Measurements from ENCODE around the gene SVEP1.

The SVEP1 gene

GRCh38 chr9:110328763-110329162 lies 250.8 kb downstream of the SVEP1 start:
- no peaks in the 10 kb centered on the region for H4K20me1 ChIP-seq (ENCODE audit: insufficient read depth, low read length)
- H3K9ac ChIP-seq (ENCODE audit: low read length): no peak overlapping the region
- H3K27ac ChIP-seq (ENCODE audit: low read depth, low read length, poor library complexity, severe bottlenecking): no peak overlapping the region
- no peak overlapping the region for H3K4me3 ChIP-seq (ENCODE audit: low read depth, low read length, poor library complexity, severe bottlenecking)
- no peaks in the 10 kb centered on the region for H3K9me2 ChIP-seq (ENCODE audit: low read depth, low read length)
- H3K9me3 ChIP-seq (ENCODE audit: low read length): no peaks in the 10 kb centered on the region
- no peak for TF ChIP-seq CTCF (IDR thresholded peaks at IDR 0.05; ENCODE audit: low read length)
- TF ChIP-seq EZH2 (IDR thresholded peaks at IDR 0.05; ENCODE audit: borderline replicate concordance, low read length): no peak
- no peaks in the 10 kb centered on the region for H3K36me3 ChIP-seq (ENCODE audit: insufficient read depth, low read length)
- H2AFZ ChIP-seq (ENCODE audit: low read length): no peak overlapping the region
- no peaks in the 10 kb centered on the region for H3K79me2 ChIP-seq (ENCODE audit: insufficient read depth, low read length)
- no peaks in the 10 kb centered on the region for H3F3A ChIP-seq (ENCODE audit: insufficient read depth, low read length)
- no peaks in the 10 kb centered on the region for H3K4me1 ChIP-seq (ENCODE audit: insufficient read depth, low read length, severe bottlenecking)
- no peak overlapping the region for H3K4me2 ChIP-seq (ENCODE audit: low read length)
- no peaks in the 10 kb centered on the region for H3K27me3 ChIP-seq (ENCODE audit: insufficient read depth, low read length)

- no peaks in the 10 kb centered on the region for H3K9me2 ChIP-seq (ENCODE audit: low read depth, low read length)
- no peak overlapping the region for H2AFZ ChIP-seq (ENCODE audit: low read length)
- H3K79me2 ChIP-seq (ENCODE audit: insufficient read depth, low read length): no peaks in the 10 kb centered on the region
- no peaks in the 10 kb centered on the region for H3K27me3 ChIP-seq (ENCODE audit: insufficient read depth, low read length)
- H3K27ac ChIP-seq (ENCODE audit: low read depth, low read length, poor library complexity, severe bottlenecking): no peak overlapping the region
- no peaks in the 10 kb centered on the region for H3F3A ChIP-seq (ENCODE audit: insufficient read depth, low read length)
- no peaks in the 10 kb centered on the region for H3K36me3 ChIP-seq (ENCODE audit: insufficient read depth, low read length)
- H3K9ac ChIP-seq (ENCODE audit: low read length): no peak overlapping the region
- no peaks in the 10 kb centered on the region for H3K9me3 ChIP-seq (ENCODE audit: low read length)
- H4K20me1 ChIP-seq (ENCODE audit: insufficient read depth, low read length): no peaks in the 10 kb centered on the region
- no peak overlapping the region for H3K4me2 ChIP-seq (ENCODE audit: low read length)
- no peaks in the 10 kb centered on the region for H3K4me1 ChIP-seq (ENCODE audit: insufficient read depth, low read length, severe bottlenecking)
- H3K4me3 ChIP-seq (ENCODE audit: low read depth, low read length, poor library complexity, severe bottlenecking): no peak overlapping the region
- no peak for TF ChIP-seq EZH2 (IDR thresholded peaks at IDR 0.05; ENCODE audit: borderline replicate concordance, low read length)
- TF ChIP-seq CTCF (IDR thresholded peaks at IDR 0.05; ENCODE audit: low read length): no peak
Measured at GRCh38 chr9:110327716-110328115, 251.8 kb downstream of the SVEP1 start.

GRCh38 chr9:110323818-110324217 lies 255.7 kb downstream of the SVEP1 start:
- Histone ChIP-seq H3K27me3 (ENCODE audit: insufficient read depth, low read length) (no peaks in the 10 kb centered on the region), H3K9me3 (ENCODE audit: low read length) (no peaks in the 10 kb centered on the region), H2AFZ (ENCODE audit: low read length) (no peak overlapping the region), H3F3A (ENCODE audit: insufficient read depth, low read length) (no peaks in the 10 kb centered on the region), H3K9me2 (ENCODE audit: low read depth, low read length) (no peaks in the 10 kb centered on the region), H3K4me2 (ENCODE audit: low read length) (no peak overlapping the region), H3K27ac (ENCODE audit: low read depth, low read length, poor library complexity, severe bottlenecking) (no peak overlapping the region), H3K4me3 (ENCODE audit: low read depth, low read length, poor library complexity, severe bottlenecking) (no peak overlapping the region), H3K79me2 (ENCODE audit: insufficient read depth, low read length) (no peaks in the 10 kb centered on the region), H3K36me3 (ENCODE audit: insufficient read depth, low read length) (no peaks in the 10 kb centered on the region), H3K4me1 (ENCODE audit: insufficient read depth, low read length, severe bottlenecking) (no peaks in the 10 kb centered on the region), H4K20me1 (ENCODE audit: insufficient read depth, low read length) (no peaks in the 10 kb centered on the region), H3K9ac (ENCODE audit: low read length) (no peak overlapping the region)
- TF ChIP-seq EZH2 (IDR thresholded peaks at IDR 0.05; ENCODE audit: borderline replicate concordance, low read length) (no peak), CTCF (IDR thresholded peaks at IDR 0.05; ENCODE audit: low read length) (no peak)

Measured in OCI-LY1 (cell line).